HT1080 (cell line): ENCODE data around the gene KNCN. TPM values are rescaled to one million over a fixed set of nuclear protein-coding genes. Genes with fewer than 3 reads are reported as not detected.

ENCODE experiments used
- DNase-seq: peaks from one replicate; pipeline ENCODE4 v3.0.0-alpha.2; 2015; ENCODE audit warnings: low read depth
- total RNA-seq: library from RNA; depleted of rRNA; stranded (reverse); fragments of >200 nt; shearing (Covaris generic); gene quantifications from 2 replicates; pipeline ENCODE4 v1.2.3, GENCODE V29; 2014

Gene KNCN
- total RNA-seq, 1 experiment from 2014 or later: not detected

DNA sequence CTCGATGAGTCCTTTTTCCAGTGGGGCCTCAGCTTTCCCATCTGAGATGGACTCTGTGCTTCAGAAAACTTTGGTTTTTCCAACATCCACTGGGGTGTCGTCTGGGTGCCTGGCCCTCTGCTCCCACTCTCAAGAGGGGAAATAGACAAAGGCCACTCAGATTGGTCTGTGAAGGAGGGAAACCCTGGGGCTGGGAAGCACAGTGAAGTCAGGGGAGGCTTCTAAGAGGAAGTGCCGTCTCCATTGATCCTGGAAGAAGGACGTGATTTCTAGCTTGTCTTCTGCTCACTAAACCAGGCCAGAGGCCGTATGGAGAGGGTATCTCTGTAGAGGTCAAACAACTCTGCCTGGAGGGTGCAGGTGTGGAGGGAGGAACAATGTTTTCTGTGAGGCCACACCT is 5.2 kb downstream of the KNCN start:
- DNase-seq: no peak

GRCh38 chr1:46545784-46546183 is 5.7 kb downstream of the KNCN start:
- no peak for DNase-seq

DNA sequence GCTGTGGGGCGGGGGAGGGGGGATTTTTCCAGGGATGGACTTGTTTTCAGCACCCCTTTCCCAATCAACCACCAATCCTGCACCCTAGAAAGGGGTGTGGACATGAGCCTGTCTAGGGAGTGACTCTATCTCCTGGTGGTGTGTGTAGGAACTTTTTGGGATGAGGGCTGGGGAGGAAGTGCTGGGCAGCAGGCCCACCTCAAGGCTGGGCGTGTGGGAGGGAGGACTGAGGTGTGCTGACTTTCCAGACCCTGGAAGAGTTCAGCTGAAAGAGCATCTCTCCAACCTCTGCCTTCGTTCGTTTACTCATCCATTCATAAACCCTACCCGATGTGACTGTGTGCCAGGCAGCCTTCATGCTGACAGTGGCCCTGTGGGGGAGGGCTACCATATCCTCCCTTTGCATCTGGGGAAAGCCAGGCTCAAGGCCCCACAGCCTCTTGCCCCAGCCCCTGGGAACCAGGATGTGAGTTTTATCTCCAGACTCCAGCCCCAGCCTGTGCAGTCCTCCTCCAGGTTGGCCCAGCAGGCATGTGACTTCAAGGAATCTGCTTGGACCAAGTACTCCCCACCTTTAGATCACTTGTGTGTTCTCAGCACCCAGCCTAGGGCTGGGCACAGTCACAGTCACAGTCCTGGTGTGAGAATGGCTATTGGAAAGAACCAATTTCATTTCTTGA is 6.7 kb downstream of the KNCN start:
- DNase-seq: no peak

DNA sequence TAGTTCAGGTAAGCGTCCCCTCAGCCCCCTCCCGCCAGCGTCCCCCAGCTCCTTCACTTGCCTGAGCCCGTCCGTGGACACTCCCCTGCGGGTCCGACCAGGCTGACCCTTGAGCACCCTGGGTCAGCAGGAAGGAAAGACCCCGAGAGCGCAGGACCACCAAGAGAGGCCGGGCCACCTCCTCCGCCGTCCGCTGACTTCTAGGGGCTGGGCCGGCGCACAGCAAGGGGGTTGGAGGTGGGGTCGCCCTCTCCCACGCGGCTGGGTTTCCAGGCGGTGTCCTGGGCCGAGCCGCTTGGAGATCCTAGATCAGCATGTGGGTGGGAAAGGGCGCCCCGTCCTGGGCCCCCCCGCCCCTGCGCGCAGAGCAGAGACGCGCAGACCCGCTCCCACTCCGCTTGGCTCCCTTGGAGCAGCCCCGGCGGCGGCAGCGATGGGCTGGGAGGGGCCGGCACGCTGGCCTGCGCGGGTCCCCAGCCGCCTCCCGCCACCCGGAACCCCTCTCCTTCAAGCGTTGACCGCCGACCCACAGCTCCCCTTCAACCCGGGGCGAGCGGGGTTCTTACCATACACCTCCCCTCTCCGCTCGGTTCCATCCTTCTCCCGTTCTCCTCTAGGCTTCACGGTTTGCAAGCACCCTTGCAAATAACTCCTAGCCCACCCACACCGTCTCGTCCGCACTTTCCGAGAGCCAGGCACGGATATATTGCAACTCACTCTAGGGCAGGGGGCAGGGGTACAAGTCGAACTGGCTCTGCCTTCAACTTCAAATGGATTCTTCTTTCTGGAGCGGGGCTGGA is 7.5 kb downstream of the KNCN start:
- DNase-seq: no peak

- DNase-seq: no peak
These were observed 8.1 kb downstream of the KNCN start for GRCh38 chr1:46543382-46543760.

DNA sequence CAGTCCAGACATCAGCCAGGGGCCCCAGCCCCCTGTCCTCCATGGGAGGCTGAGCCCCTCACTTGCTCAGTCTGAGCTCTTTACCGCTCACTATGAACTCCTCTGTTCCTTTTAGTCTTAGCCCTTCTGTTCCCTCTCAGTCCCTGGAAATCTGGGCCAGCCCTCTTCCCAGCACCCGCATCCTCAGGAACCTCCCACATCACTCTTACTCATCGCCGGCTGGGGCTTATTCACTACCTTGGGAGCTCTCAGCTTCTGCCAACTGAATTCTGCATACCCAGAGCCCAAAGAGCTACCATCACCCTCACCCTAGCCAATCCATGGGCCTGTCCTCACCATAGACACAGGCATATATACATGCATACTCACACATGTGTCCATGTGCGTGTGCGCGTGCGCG is 11.5 kb downstream of the KNCN start:
- peak; percentile 78 for DNase-seq

DNA sequence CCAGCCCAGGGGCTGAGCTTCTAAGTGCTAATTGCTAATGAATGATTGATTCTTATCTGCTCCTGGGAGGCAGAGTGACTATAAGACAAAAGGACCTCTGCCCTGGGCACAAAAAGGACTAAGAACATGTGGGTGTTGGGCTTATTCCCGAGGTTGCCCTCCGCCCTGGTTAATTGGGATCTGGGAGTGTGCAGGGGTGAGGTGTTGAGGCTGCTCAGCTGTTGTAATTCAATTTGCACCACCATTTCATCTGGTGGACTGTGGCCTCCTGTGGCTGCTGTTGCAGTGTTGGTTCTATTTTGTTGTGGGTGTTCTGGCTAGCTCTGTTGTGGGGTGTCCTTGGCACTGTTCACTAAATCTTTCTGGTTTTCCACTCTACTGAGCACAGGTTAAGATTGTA is 13.3 kb downstream of the KNCN start:
- DNase-seq: no peak

DNA sequence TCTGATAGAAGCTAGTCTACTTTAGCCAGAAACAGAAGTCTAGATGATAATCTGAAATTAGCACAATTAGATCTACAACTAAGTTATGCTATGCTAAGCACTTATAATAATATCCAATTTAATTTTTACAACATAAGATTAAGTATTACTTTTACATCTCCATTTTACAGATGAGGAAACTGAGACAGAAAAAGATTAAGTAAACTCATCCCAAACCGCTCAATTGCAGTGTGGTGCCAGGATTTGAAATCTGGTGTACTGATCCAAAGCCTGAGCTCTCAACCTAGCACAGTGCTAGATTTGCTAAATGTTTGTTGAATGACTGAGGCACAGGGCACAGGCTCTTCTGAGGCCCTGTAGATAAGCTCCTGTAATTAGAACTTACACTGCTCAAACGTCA is 13.8 kb downstream of the KNCN start:
- DNase-seq: no peak

DNA sequence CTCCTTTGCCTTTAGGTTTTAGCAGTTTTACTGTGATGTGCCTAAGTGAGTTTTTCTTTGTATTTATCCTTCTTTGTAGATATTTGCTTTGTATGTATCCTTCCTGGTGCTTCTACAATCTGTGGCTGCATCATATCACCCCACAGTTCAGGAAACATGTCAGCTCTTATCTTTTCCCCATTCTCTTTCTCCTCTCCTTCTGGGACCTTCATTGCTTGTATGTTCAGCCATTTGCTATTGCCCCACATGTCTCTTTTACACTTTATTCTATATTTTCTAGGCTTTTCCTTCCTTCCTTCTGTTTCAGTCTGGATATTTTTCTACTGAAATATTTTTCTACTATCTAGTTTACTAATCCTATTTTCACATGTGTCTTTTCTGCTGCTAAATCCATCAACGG is 14.9 kb downstream of the KNCN start:
- DNase-seq: no peak

GRCh38 chr1:46535063-46535462 is 16.4 kb downstream of the KNCN start:
- DNase-seq: no peak

- DNase-seq: no peak
These were observed 18.1 kb downstream of the KNCN start for GRCh38 chr1:46533179-46533864.

GRCh38 chr1:46532498-46533178 is 18.8 kb downstream of the KNCN start:
- DNase-seq: no peak

DNA sequence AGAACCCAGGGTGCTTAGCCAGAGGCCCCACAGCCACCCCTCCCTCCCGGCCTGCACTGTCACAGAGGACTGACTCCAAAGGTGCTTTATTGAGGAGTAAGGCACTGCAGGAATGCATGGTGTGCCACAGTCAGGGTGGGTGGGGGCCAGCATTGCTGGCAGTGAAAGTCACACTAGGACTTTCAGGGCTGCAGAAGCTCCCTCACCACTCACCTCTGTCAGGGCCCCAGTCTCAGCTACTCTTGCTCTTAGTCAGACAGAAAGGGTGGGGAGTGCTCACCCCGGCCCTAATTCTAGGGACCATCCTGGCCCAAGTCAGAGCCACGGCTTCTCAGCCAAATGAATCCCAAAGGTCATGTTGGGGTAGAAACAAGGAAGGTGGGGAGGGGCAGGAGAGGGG is 19.4 kb downstream of the KNCN start:
- DNase-seq: no peak

DNA sequence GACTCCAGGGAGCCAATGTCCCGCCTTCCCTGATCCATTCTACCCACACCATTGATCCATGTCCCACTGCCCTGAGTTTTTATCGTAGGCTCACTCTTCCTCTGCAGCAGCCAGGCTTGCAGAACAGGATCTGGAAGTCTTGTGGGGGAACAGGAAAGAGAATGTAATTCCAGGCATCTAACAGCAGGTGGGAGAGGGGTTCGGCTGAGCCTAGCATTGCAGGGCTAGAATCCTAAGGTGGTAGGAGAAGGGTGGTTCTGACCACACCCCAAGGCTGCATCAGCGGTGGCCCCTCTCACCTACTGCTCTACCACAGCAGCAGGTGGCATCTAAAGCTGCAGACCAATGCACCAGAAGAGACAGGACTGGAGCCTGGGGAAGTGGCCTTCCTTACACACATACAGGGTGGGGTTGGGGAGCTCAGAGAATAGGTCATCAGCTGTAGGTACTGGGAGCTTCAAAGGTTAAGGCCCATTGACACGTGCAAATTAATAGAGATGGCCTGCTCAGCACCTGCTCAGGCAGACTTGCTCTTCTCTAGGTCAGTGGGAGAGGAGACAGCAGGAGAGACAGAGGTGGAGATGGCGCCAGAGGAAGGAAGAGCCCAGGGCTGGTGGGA is 20.5 kb downstream of the KNCN start:
- no peak for DNase-seq

DNA sequence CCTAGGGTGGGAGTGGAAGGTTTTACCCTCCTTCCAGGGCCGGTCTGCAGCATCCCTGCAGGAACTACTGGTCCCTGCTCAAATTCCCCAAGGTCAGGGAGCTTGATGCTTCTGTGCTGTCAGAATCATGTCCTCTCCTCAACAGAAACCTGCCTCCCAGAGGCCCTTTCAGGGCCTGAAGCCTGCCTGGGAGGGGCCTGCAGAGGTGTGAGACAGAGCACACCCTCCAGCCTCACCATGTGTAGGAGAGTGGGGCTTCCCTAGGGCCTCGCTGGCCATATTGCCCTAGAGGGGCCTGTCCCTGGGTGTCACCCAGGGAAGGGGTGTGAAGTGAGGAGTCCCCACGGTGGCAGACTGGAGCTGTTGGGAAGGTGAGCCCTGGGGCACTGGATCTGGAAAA is 21.1 kb downstream of the KNCN start:
- DNase-seq: no peak

DNA sequence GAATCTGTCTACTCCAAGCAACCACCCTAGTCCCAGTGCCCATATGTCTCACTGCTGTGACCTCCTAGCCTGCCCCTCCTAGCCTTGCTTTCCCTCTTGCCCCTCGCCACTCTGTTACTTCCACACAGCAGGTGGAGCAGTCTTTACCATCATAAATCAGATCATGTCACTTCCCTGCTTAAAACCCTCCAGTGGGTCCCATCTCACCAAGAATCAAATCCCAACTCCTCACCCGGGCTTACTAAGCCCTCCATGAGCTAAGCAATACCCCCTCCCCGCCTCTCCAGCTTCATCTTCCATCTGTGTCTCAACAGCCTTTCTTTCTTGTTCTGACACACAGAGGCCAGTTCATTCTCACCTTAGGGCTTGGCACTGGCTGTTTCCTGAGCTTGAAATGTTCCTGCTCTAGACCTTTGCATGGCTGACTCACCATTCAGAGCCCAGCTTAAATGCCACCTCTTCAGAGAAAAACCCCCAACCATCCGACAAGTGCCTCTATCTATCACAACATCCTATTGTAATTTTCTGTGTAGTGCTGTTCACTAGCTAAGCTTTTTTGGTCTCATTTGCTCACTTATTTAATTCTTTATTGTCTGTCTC is 22.3 kb downstream of the KNCN start:
- DNase-seq: peak; percentile 35

- DNase-seq: peak; percentile 36
These were observed 23.0 kb downstream of the KNCN start for GRCh38 chr1:46528297-46528955.

GRCh38 chr1:46527474-46528296 is 23.8 kb downstream of the KNCN start:
- DNase-seq: peak; percentile 71

DNA sequence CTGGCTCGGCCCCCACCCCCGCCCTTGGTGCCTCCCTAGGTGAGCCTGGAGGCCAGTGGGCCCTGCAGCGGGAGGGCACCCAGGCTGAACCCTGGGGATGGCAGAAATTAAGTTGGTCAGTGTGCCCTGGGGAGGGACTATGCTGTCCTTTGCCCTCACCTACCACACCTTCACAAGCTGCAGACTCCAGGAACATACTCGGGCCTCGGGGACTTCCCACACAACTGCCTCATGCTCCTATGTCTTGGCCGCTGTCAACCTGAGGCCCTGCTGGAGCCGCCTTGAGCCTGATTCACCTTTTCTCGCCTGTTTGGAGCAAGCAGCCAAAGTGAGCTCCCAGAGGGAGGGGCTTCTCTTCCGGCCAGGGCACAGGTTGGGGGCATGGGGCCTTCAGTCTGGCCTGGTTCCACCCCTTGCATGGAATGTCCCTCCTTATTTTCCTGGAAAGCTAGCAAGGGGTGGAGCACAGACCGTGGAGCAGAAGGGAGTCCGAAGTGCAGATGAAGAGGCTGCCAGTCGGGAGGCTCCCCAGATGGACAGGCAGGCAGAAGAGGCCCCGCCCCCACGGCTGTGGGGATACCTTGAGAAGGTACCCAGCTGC is 24.7 kb downstream of the KNCN start:
- no peak for DNase-seq
